HG03064 (cell line): ENCODE measurements around the gene DTX4.
A peak's percentile ranks its signal among the peaks of the same experiment; 100 is the strongest.

Source experiments
- ATAC-seq: cut with Tn5 transposase; IDR thresholded peaks from one replicate; pipeline ENCODE4 v1.9.1; 2021; ENCODE audit warnings: low read depth; ENCODE audit not compliant: unreplicated experiment

DTX4 gene

DNA sequence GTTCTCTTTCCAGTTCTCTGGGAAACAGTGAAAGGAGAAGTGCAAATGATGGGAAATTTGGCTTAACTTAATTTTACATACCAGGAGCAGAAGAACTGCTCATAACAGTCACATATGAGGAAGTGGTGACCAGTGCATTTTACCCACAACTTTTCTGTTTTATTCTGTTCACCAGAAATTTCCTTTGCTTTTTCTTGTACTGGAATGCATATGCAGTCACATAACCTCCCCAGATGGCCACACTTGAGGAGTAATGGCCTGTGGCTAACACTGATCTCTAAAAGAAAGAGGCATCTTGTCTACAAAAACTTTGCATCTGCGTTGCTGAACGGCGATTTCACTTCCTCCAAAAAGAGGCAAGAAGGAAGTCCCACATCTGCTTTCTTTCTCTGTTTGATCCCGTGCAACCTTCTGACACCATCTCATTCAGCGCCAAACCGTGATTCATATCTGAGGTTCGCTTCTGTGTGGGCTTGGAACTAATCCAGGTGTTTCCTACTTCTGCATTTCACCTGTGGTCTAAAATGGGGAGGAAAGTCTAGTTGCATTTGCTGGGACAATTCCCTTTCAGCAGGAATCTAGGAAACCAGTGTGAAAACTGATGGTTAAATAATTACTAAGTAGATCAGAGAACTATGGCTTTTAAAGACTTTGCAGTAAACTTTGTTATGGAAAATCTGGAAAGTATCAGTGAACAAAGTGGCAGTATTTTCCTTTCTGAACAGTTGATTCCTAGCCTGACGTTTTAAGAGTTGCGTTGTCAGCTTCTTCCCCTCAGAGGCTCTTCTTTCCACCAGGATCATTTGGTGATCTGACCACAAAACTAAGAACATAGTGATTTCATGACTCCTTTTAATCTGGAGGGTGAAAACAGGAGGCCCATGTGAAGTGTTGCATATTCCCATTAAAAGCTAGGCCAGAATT, 45.0 kb downstream of the DTX4 start:
- peak; percentile 79 for ATAC-seq

DNA sequence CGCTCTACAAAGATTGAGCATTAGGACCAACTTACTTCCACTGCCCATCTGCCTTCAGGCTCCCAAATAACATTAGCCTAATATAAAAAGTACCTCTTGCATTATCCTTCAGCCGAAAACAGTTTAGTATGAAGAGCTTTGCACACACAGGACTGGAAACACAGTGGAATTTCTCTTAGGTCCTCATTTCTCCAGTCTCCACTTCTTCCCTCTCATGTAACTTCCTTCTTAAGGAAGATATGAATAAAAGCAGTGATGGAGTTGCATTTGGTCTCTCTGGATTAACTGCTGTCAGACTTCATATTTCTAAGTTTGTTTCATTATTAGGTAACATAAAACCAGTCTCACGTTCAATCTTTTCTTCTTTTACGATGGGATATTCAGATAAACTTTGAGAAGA, 46.4 kb downstream of the DTX4 start:
- no peak for ATAC-seq

DNA sequence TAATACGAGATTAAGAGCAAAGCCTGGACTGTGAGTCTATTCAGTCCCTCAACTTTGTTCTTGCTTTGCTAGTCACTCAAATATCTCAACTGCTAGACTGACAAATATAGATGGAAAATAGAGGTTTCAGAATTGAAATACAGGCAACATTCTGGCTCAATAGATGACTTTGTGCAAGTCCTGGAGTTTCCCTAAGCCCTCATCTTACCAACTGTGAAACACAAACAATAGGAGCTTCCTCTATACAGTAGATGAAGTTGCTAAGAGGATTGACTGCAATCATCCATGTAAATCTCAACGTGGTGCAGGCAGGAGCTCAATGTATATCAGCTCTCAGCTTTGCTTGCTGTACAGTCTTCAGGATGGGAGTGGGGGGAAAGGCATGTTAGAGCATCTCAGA, 47.0 kb downstream of the DTX4 start:
- ATAC-seq: no peak

DNA sequence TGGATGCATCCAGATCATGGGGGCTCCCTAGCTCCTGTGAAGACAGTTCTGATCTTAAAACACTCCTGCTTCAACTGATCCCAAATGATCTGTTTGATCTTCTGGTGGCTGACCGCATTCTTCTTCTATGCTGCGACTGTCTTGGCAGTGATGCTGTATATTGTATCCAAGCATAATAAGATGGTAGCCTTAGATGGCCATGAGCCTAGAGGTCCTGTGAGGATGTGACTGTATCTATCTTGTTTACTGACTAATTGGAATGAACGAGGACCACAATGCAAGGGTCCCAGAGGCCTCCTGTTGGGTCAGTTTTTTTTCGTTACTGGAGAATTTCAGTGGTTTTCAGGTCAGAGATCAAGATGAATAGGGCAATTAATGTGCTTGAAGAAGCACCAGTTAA, 47.9 kb downstream of the DTX4 start:
- no peak for ATAC-seq

DNA sequence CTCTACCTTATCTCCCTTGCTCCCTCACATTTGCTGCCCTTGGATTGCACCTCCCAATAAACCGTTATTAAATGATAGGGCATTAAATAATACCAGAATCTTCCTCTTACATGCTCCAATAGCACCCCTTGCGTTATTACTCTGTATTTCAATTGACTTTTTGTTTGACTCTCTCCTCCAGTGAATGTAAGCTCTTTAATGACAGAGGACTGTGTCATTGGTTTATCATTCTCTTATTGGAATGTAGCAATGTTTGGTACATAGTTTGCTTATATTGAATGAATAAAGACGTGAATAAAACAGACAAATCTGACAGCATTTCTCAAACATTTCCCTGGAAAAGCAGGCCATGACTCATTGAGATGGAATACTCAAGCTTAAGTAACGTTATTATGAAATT, 49.5 kb downstream of the DTX4 start:
- ATAC-seq: no peak

DNA sequence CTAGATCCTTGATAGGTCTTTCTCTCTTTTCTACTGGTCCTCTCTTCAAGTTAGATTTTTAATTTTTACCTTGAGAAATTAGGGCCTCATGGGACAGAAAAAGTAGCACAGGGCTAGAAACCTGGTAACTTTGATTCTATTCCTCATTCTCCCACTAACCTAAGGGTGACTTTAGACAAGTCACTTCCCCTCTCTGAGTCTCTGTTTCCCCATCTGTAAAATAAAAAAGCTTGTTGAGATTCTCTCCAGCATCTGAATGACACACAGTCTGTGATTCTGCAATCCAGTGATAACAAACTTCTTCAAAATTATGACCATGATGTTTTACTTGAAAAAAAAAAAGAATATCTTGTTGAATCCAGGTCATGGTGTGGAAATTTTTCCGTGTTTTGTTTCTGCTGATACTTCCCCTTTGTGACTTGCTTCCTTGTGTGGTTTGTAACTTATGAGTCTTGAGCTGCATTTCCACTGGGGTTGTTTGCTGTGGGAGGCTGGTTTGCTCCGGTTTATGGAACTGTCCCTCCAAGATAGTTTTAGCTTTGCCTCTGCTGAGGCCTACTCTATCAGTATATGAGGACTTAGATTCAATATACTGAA, 50.6 kb downstream of the DTX4 start:
- ATAC-seq: no peak

DNA sequence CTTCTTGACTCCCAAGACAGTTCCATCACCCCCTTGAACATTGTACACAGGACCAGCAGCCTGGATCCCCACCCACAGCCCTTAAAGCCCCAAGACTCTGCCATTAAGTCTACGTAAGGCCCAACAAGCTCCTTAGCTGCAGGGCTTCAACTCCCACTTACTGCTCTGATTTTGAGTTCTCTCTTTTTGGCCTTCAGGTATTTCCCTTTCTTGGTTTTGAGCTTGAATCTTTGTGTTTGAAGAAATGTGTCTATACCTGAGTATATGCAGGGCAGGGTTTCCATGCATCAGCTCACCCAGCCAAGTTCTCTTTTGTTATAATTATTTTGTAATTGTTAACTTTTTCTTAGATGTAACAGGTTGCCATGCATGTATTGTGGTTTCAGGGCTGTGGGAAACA, 51.2 kb downstream of the DTX4 start:
- ATAC-seq: no peak

DNA sequence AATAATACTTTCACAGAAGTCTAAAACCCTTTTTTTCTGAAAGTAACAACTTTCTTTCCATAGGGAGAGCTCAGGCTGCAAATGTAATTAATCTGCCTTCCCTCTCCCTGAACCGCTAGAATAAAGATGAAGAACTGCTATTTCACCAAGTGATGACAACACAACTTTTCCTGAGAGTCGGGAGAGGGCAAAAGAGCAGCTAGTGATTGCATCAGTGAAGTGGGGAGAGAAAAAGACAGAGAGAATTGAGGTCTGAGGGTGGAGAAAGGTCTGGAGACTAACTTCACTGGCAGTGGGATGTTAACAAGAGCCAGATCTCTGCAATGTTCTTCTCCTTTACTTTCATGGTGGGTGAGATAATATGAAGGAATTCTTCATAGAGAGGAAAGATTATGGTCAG, 51.7 kb downstream of the DTX4 start:
- ATAC-seq: no peak

DNA sequence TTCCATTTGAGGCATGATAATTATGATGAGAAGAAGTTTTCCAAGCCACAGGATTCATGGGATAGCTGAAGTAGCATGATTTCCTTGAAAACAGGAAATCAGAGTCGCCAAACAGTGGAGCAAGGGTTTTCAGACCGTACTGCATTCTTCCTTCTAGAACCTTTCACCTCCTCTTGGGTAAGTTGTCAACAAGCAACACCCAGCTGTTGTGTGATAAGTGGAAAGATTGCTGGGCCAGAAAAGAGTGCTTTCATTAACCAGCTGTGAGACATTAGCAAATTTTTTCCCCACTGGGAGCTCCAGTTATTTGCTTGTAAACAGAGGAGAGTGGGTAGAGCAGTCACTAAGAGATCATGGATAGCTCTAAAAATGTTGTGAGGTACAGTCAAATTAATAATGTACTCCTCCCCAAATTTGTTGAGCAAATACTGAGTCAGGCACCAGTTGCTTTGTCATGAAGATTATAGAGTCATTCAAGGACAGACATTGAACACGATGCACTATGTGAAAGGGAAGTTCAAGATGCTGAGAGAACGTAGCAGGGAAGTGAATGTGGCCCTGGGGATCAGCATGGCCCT, 52.5 kb downstream of the DTX4 start:
- no peak for ATAC-seq

DNA sequence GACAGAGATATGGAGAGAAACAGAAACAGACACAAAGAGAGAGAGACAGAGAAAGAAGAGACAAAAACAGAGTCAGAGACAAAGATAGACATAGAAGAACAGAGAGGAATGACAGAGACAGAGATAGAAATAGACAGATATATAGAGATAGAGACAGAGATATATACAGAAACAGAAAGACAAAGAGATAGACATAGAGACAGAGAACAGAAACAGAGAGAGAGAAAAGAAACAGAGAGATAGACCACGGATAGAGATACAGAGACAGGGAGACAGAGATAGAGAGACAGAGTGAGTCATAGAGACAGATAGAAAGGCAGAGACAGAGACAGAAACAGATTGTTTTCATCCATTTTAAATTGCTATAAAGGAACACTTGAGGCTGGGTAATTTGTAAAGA, 53.1 kb downstream of the DTX4 start:
- ATAC-seq: no peak

DNA sequence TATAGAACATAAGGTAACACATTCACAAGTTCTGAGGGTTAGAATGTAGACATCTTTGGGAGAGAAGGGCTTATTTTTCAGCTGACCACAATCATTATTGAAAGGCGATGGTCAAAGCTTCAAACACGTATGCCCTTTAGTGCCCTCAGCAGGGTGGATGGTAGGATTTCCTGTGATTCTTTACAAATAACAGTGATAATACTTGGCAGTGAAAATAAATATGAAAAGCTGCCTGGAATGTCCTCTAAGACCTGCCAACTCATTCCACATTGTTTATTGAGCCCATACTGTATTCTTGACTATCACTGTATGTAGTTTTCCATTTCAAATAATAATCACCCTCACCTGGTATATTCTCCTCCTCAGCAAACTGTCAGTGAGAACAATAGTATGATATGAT, 54.5 kb downstream of the DTX4 start:
- no peak for ATAC-seq

DNA sequence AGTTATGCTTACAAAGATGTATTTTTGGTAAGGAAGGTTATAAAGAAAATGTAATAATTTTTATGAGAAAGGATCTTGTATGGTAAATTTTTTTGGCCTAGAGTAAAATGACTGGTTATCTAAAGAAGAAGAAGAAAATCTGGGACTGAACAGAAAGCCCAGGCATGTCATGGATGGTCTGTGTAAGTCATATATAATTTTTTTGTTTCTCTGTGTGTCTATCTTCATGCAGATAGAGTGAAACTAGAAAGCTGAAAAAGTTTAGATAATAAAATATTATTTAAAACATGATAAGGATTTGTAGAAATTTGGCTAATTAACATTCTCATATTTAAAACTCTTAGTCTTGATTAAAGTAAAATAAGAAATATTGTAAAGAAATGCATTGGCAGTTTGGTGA, 68.4 kb downstream of the DTX4 start:
- no peak for ATAC-seq

DNA sequence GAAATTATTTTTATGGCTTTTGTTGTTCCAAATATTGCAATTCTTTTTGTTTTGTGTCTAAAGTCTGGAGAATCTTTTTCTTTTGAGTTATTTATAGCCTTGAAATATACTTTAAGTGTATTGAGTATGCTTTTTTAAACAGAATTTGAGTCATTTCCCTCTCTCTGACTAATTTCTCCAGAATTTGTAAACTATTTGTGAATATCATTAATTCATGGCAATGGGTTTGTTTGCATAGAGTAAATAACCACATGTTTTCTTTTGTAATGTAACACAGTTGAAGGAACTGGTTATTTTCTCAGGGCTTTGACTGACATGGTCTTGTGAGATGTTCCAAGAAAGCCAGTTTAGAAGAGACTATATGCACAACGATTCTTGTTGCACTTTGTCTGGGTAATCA, 71.7 kb downstream of the DTX4 start:
- no peak for ATAC-seq

DNA sequence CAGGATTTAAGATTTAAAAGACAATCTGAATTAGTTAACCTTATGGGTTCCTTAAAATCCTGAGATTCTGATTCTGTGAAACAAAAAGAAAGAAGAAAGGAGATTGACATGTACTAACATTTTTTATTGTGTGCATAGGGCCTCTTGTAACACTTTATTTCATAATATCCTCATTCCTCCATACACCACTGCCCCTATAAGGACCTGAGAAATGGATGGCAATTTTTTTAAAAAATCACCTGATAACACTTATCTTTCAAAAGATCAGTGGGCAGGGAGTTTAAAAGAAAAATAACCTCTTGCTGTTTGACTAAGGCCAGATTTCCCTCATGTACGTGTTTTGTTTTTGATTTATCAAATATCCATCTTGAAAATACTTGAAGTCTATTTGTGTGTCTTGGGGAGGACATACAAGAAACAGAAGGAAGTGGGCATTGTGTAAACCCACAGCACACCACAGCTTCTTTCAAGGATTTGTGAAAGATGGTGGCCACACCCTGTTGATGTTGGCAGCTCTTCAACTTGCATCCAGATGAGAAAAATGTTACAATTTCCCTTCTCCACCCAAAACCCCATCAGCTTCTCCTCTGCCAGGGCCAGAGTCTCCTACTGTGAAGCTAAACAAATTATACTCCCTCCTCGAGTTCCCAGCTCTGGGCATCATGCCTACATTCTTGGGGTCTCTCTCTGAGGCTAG, 75.7 kb downstream of the DTX4 start:
- no peak for ATAC-seq

DNA sequence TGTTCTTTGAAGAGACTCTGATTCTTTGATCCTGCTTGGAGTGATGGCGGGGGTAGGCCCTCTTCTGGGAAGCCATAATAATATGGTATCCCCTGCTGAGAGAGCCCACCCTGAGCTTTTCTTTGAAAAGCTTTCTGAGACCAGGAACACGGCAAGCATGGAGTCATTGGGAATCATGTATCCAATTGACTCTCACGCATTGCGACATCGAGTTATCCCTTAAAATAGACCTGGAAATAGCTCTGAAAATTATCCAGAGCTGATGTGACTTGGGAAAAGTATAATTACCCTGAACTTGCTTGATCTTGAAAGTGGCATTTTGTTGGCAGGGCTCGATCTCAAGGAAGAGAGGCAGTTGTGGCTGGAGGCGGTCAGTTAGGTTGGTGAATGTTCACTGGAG, 77.6 kb downstream of the DTX4 start:
- ATAC-seq: no peak

DNA sequence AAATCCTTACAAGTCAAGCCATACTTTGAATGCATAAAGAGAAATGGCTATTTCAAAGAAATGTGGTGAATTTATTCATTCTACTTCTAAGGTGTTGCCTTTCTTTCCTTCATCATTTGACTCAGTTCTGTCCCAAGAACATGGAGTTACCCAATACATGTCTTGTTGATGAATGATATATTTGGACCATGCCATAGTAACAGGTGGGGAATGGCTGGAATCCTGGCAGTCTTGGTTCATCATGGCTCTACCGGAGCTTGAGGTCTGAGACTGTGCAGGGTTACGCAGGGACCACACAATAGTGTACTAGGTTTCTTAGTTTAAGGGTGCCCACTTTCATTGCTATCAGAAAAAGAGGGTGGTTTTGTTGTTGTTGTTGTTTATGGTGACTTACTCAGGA, 81.1 kb downstream of the DTX4 start:
- no peak for ATAC-seq

DNA sequence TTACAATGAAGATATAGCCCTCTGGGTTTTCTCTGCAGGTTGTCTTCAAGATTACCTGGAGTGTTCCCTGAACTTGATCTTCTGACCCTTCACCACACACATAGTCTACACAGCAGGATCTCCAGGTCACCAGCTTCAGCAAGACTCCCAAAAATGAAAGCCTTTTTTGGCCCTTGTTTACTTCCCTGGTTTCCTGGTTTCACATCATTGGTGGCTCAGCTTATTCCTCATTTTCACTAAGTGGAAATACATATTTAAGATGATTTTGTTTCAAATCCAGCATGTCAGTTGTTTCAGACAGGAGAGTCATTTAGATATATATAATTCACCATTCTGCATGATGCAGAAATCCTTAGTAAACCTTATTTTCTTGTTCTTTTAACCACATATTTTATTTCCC, 82.4 kb downstream of the DTX4 start:
- no peak for ATAC-seq

DNA sequence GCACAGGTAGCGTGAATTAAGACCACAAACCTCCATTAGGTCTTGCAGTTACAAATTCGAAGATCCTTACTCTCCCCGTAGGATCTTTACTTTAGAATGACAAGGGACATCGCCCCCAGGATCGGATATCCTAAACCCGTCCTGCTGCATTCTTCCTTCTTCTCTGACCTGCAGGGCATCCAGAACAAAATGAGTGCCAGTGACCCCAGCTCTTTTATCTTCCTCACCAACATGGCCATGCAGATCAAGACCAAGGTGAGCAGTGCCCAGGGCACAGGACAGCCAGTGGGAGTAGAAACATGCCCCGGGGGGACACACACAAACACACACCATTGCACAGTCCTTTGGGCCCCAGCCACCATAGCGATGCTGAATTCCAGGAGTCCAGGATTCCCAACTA, 83.3 kb downstream of the DTX4 start:
- ATAC-seq: no peak
